NOMO-1 treated with dmso at 0.1 percent for 144 hours (cell line): ENCODE data around the gene RRAS2.

Source experiments
- DNase-seq: peaks from one replicate; lab custom pipeline; 2025; ENCODE audit not compliant: unreplicated experiment; lab: John Stamatoyannopoulos, UW

The RRAS2 gene

DNA sequence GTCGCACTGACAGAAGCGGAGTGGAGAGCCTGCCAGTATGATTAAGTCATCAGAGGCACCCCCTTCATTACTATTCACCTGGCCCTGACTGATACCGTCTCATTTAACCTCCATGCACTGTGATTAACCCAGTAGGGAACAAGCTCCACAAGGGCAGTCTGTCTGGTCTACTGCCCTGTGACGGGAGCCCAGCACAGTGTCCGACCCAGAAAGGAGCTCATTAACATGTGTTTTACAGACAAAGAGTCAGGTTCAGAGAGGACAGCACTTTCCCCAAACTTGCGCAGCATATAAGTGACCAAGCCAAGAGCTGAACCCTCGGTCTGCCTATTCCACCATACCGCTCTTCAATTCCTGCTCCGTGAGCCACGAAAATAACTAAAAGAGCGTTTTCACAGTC lies 129.5 kb downstream of the RRAS2 start:
- DNase-seq = no peak

DNA sequence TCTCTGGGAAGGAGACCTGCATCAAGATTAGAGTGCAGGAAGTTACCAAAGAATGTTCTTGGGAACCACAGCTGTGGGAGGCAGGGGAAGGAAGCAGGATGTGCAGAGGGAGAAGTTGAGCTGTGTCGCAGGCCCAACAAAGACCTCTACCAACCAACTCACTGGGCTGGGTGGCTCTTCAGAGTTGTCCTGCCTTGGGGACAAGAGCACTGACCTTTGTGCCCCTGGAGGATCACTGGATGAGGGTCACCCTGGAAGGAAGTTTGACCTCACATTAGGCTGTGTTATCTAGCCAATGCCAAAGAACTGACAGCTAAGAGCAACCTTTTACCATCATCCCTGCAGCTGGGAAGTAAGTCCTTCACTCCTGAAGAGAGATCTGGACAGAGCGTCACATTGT lies 130.6 kb downstream of the RRAS2 start:
- DNase-seq = no peak
